ENCODE data around the gene CXorf51B.
"Not testable (repeated sequence)": the region's sequence is repeated elsewhere in the genome, so short reads cannot be mapped to it uniquely, and the experiment has no call there.

Gene CXorf51B

GRCh38 chrX:146809471-146809870 lies at the start of gene CXorf51B:
CXorf51B (plus strand) TSS chrX:146809771; CDS start chrX:146809792, 21 bp downstream.
- DNase-seq (ENCODE audit: low read depth): not testable (repeated sequence)

- not testable (repeated sequence) for DNase-seq (ENCODE audit: low read depth)
Observed at GRCh38 chrX:146814644-146815043, 5.1 kb downstream of the CXorf51B start, which contains the start of gene CXorf51A. CXorf51A (minus strand) TSS chrX:146814744; CDS start chrX:146814723, 21 bp downstream.

GRCh38 chrX:146831994-146832393 lies 22.4 kb downstream of the CXorf51B start:
- no peak for DNase-seq (ENCODE audit: low read depth)

- no peak for DNase-seq (ENCODE audit: low read depth)
Observed at GRCh38 chrX:146854281-146854680, 44.7 kb downstream of the CXorf51B start.
